NCI-H128 (cell line): ENCODE results near the gene IGLON5.

ENCODE experiments used
- DNase-seq: peaks from one replicate; lab custom pipeline; 2025; ENCODE audit not compliant: unreplicated experiment; lab: John Stamatoyannopoulos, UW

The IGLON5 gene

DNA sequence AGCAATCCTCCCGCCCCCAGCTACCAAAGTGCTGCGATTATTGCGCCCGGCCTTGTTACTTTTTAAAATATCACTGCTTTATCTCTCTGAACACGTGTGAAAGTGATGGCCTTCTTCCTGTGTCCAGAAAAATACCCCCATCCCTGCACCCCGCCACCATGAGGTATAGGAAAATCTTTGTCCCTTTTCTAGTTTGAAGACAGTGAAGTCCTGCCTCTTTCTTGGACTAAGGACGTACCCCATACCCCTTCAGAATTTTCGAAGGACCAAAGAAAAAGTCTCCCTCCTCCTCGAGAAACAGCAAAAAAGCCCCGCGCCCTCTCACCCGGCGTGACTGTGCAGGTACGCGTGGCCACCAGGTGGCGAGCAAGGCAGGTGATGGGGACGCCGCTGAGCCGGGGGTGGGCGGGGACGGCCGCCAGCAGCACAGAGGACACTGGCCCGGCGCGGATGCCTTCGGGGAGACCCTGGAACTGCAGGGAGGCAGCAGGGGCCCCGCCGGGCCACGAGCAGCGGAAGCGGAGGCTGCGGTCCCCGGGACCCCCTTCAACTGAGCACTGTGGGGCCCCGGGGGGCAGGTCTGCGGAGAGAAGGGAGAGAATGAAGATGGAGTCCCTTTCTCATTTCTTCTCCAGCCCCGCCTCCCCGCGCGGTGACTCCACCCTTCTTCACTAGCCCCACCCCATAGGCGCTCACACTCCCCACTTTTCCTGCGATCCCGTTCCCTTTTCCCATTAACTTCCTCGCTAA lies 27.3 kb downstream of the IGLON5 start:
- no peak for DNase-seq

DNA sequence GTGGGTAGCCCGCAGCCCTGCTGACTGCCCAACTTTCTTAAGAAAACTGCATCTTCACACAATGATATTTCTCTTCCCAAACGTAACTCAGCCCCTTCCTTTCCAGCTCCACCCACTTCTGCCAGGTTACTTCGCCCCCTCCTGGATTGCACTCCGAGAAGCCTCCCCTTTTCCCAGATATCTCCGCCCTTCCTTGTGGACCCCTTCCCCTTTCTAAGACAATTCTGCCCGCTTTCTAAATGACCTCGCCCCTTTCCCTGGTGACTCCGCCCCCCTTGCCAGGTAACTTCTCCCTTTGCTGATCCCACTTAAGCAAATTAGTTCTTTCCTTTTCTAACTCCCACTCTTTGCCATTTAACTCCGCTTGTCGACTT lies 27.9 kb downstream of the IGLON5 start:
- no peak for DNase-seq

DNA sequence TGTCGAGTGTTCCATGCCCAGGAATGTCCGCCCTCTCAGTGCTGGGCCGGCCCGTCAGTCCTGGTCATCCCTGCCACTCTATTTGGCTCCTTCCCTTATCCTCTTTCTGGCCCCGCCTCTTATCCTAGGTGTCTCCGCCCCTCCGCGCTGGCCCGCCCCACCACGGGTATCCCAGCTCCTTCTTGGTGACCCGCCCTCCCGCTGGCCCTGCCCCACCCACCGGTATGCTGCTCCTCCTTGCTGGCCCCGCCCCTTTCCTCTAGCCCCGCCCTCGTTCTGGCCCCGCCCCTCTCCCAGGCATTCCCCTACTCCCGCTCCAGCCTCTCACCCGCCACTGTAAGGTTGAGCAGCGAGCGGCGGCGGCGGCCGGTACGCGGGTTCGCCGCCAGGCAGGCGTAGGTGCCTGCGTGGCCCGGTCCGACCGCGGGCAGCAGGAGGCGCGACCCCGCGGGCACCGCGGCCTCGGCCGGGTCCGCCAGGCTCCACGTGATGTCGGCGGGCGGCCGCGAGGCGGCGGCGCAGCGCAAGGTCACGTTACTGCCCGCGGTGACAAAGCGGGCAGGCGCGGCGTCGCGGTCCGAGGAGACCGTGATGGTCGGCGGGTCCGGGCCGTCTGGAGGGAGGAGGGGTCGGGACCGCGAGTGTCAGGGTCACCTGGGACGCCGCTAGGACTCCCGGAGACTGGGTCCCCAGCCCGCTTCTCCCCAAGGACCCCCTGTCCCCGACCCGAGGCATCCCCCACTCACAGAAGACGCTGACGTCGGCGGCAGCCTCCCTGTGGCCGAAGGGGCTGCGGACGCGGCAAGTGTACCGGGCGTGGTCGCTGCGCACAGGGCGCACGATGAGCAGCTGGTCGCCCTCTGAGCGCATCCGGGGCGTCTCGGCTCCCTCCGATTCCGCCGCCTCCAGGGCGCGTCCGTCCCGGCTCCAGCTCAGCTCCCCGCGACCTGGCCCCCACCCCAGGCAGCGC lies 28.5 kb downstream of the IGLON5 start:
- DNase-seq, result no peak

DNA sequence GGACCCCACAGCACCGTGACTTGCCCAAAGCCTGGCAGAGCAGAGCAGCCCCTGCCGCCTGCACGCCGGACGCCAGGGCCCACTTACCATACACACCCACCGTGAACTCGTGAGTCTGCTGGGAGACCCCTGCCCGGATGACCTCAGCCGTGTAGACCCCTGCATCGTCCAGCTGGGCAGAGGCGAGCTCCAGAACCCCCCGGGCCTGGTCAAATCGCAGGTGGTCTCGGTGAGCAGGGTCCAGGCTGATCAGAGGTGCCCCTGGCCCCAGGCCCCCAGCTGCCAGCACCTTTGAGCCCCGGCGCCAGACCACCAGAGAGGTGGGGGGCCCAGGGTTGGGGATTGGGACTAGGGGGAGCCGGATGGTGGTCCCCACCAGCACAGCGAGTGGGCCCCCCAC lies 29.6 kb downstream of the IGLON5 start:
- no peak for DNase-seq

DNA sequence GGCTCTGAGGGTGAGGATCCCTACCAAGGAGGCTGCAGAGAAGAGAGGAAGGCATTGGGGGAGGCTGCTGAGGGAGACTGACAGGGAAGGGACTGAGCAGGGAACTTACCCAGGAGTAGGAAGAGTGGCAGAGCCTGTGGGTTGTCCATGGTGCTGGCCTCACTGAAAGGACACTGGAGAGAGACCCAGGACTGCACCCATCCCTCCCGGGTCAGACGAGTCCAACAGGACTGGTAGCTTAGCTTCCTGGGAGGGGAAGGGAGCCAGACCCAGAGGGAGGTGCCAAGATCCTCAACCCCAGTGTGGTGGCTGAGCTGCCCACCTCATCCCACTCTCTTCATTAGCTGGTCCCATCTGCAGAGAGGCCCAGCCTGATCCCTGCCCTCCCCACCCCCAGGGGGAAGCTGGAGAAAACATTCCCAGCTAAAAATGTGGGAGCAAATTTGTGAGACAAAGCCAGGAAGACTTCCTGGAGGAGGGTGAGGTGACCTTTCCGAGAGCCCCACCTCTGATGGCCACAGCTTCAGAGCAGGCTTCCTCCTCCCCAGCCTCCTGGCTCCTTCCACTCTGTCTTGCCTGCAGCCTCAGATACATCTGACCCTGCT lies 30.6 kb downstream of the IGLON5 start, which contains the start of gene VSIG10L:
VSIG10L (minus strand) TSS at position 164 of the 605 bp plus-strand sequence; CDS start at position 149, 15 bp downstream.
- DNase-seq, result no peak

DNA sequence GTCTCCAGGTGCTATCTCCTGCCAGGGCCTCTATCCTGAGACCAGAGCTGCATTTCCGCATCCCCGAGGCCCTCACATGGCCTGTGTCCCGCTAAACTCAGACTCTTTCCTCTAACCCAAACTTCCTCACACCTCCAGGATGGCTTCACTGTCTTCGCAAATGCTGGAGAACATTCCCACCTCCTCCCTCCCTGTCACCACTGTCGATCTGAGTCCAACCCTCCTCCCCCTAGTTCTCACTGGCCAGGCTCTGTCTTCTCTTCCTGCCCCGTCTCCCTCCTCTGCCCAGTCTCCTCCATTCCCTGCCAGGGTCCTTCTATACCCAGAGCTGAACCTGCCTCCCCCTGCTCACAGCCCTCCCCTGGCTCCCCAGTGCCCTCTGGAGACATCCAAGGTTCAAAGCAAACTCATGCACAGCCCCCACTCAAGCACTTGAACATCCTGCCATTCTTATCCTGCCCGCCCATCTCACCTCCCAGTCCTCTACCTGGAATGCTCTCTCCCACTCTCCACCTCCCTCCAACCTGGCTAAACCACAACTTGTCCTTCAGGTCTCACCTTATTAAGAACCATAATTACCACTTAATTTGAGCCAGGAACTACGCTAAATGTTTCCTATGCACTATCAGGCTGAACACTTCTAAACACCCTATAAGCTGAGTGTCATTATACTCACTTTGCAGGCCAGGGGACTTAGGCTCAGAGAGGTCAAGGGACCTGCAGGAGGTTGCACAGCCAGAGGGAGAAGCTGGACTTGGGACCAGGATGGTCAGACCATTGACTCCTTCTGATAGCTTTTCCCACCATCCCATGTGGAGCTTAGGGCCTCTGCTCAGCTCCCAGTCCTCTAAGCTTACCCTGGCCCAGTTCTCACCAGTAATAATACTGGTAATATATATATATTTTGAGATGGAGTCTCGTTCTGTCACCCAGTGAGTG lies 31.5 kb downstream of the IGLON5 start:
- DNase-seq, result no peak

DNA sequence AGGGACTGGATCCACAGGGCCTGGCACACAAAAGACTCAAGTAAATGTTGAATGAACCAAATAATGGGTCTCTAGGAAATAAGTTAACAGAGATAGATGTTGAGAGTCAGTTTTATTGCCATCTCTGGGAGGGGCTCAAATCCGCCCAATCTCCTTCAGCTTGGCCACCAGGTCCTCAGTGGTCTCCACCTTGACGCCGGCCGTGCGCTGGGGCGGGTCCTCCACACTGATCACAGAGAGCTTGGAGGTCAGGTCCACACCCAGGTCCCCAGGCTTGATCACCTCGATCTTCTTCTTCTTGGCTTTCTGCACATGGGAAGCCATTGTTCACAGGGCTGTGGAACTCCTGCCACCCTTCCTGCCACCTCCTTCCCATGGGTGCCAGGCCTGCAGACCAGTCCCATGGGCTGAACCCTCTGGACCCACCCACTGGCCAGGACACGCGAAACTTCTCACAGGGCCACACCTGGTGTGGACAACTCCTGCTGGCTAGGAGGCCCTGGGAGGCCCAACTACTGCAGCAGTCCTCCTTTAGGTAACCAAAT lies 33.7 kb downstream of the IGLON5 start:
- no peak for DNase-seq

DNA sequence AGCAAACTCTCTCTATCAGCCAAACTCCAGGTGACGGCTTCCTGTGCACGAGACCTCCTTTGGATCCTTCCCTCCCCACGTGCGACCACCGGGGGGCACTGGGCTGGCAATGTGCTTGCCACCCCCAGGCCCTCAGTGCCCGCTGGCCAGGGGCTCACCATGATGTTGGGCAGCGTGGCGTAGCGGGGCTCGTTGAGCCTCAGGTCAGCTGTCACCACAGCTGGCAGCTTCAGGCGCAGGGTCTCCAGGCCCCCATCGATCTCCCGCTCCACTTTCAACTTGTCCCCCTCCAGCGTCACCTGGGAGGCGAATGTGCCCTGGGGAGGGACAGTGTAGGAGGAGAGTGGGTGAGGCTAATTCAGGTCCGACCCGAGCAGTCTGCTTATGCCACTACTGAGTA lies 35.3 kb downstream of the IGLON5 start:
- no peak for DNase-seq

DNA sequence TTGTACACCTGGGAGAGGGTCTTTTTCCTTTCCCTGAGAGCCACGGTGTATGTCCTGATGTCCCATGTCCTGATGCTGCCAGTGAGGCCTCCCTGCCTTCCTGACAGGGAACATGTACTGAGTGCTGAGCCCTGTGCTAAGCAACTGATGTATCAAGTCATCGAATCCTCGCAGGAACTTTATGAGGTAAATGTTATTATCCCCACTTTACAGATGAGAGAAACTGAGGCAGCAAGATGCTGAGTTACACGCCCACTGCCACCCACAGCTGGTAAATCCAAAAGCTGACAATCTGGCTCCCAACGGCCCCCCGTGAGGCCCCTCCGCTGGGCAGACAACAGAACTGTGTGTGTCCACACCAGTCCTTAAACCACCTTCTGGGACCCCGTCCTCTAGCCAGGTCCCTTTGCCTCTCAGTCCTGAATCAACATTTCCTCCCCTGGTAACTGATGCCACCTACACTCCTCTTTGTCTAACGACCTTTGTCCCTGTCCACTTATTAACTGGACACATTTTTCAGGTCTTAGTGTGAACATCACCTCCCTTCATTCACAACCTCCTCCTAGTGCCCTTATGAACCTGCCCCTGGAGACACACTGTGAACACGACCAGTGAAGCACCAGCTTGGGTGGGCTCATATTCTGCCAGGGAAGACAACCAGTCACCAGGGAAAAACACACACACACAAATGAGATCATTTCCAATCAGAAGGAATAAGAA lies 35.9 kb downstream of the IGLON5 start:
- no peak for DNase-seq

DNA sequence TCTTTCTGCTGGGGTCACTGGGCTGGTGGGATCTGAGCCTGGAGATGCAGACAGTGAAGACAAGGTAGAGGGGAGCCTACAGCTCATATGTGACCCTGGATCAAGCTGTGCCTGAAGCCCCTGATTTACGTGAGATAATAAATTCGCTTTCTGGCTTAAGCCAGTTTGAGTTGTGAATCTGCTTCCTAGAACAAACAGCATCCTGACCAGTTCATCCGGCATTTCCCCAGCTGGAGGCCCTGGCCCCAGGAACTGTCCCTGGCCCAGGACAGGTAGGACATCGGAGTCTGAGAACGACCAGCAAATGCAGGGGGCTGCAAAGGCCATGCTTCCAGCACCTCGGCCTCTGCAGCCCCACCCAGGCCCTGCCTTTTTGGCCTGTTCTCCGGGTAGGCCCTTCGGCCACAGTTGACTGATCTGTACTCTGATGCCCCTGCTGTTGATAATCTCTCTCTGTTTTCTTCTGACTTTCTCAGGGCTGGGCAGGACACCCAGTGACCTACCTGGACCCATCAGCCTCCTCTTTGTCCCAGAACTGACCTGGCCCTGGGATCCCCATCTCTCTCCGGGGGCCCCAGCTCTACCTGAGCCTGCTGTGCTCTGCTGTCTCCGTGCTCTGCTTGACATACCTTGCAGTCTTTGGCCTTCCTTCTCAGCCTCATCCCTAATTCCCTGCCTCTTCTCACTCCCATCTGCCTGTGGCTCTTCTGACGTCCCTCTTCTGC lies 40.0 kb downstream of the IGLON5 start:
- DNase-seq, result no peak

DNA sequence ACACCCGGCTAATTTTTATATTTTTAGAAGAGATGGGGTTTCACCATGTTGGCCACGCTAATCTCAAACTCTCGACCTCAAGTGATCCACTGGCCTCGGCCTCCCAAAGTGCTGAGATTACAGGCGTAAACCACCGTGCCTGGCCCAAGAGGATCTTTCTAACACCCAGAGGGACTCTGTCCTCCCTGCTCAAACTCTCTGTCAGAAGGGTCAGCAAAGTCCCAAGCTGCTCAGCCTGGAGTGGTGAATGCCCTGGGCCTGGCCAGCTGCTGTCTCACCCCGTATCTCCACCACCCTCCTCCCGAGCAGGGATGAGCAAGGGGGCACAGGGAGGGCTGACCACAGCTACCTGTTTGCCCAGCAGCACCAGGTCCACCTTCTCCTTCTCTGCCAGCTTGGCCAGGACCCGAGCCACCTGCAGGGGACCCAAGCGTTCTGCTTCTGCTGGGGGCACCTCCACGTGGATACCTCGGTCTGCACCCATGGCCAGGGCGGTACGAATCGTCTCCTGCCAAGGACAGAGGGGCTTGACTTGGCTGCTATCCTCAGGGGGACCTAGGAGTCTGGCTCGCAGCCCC lies 41.4 kb downstream of the IGLON5 start:
- no peak for DNase-seq

DNA sequence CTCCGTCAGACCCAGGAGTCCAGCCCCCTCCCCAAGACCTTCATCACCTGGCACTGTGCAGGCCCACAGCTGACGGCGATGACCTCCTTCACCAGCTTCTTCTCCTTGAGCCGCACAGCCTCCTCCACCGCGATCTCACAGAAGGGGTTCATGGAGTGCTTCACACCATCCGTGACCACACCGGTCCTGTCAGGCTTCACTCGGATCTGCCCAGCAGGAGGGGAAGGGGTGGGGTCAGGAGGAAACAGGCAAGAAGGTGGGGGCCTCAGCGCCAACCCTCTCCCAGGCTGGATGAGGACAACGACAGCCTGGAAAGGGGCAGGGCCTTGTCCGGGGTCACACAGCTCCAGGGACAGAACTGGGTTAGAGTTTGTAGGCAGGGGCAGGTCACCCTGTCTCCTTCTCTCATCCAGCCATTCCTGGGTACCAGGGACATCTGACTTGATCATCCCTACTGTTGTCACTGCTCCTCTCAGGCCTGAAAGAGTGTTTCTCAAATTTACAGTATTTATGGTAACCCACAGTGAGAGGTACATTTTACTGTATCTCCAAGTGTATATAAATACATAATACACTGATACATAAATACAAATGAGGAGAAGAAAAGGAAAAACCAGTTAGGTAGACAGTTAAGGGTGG lies 42.8 kb downstream of the IGLON5 start:
- DNase-seq, result no peak

DNA sequence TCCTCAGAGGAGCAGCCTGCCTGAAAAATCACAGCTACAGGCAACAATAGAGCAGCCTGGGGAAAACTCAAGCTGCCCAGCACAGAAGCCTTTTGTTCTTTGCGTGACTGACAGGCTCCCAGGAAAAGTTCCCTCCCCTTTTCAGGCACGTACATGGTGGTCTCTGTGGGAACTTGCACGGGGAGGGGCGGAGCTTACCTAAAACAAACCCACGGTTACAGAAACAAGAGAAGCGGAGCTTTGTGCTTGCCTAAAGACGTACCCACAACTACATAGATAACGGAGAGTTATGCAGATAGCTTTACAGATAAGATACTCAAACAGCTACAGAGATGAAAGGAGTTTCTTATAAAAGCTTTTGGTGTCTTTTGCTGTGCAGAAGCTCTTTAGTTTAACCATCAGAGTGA lies 43.3 kb downstream of the IGLON5 start:
- DNase-seq, result no peak

DNA sequence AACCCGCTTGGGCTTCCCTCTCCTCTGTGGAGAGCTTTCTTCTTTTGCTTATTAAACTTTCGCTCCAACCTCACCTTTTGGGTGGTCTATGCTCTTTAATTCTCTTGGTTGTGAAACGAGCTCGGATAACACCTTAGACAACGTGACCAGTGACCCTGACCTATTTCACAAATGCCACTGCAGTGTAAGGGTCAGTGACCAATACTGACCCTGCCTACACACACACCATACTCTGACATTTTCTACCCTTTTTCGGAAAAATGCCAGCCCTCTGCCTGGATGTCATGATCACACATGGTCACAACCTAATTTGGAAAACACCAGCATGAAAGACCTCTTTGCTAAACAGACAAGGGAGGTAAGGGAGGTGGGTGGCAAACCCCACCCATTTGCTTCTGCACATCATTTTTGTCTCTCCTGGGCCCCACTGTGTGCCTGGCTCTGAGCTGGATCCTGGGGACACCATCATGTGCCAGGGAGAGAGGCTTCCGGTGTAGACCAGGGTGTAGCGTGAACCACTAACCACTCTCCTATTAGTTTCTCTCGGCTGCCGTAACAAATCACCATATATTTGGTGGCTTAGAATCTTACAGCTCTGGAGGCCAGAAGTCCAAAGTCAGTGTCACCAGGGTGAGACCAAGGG lies 44.8 kb downstream of the IGLON5 start:
- DNase-seq, result no peak

DNA sequence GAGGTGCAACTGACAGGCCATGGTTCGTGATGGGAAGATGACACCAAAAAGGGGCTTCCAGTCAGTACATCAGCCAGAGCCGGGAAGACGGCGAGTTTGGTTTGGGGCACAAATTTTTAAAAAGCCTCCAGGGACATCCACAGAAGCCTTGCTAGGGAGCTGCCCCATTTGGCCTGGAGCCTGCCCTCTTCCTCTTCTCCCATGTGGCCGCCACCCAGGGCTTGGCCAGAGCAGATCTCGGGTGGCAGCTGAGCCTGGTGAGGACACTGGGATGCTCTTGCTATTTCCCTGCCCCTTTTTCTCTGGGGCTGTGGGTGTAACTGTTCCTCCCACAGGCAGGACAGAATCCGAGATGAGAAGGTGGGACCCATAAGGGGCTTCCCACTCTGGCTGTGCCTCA lies 46.5 kb downstream of the IGLON5 start:
- no peak for DNase-seq

DNA sequence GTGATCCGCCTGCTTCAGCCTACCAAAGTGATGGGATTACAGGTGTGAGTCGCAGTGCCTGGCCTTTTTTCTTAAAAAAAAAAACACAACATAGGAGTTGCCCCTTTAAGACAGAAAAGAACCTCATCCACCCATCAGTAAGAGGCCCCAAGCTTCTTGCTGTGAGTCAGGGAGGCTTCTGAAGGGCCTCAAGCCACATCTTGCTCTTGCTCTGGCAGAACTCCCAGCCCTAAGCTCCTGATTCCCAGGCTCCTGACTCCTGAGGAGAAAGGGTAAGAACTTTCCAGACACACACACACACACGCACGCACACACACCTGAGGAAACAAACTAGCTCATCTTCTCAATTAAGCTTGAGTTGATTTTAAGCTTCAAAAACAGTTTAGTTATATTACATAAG lies 47.9 kb downstream of the IGLON5 start:
- DNase-seq, result no peak

DNA sequence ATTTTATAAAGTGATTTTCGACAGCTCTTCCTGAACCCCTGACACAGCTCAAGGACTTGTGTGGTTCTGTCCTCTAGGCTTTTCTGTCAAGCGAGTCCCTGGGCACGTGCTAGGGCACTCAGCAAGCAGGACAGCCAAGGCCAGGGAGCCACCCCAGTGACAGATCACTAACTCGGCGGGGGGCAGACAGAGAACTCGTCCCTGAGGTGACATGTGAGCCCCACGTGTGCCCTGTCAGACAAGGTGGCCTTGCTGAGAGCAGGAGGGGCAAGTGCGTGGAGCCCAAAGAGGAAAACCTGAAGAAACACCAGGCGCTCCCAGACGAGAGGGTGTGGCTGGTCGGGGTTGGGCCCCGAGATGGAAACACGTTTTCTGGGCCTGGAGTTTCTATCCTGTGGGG lies 49.8 kb downstream of the IGLON5 start:
- DNase-seq, result no peak
